Body of pancreas (tissue), 4 donors: ENCODE measurements around the gene PEAR1.

Experiments used
- CTCF ChIP-seq, 7 experiments: fragments of 450-650 bp in 4 of 7; fragments of 200-600 bp in 3 of 7; sonication (generic) in 3 of 7; IDR thresholded peaks; one replicate each; pipeline ENCODE4 v1.5.1; 2016 to 2019; ENCODE audit warnings: antibody characterized with exemption in 7 of 7
- POLR2A ChIP-seq, 3 donors: fragments of 450-650 bp; IDR thresholded peaks; one replicate each; pipeline ENCODE4 v1.6.1; 2016; ENCODE audit warnings: antibody characterized with exemption in 3 of 3, mild to moderate bottlenecking in 2 of 3

DNA sequence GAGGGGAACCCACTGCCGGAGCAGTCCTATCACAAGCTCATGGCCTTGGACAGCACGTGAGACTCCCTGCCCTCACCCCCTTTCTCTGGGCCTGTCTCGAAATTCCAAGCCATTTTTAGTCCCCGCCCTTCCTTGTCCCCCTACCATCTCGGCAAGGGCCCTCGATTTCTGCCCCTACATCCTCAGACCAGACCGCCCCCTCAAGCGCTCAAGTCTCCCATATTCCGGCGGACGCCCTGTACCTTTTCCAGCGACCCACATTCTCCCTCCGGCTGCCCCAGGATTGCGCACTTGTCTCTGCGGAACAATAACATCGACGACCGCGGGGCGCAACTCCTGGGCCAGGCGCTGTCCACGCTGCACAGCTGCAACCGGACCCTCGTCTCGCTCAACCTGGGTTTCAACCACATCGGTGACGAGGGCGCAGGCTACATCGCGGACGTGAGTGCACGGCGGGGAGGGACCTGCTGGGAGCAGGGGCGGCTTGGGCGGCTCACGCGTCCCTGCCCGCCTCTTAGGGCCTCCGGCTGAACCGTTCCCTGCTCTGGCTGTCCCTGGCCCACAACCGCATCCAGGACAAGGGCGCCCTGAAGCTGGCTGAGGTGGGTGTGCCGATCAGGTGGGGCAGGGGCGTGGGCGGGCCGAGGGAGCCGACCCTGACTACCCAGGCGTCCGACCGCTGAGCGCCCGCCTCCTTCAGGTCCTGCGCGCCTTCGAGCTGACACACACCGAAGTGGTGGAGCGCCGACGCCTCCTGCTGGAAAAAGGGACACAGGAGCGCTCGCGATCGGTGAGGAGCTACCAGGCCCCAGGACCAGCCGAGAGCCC lies 33.9 kb downstream of the PEAR1 start:
- no peak for TF ChIP-seq POLR2A (IDR thresholded peaks at IDR 0.05)
- peak; percentile 35 to 71 (median 45) for TF ChIP-seq CTCF (IDR thresholded peaks at IDR 0.05)
